Activated B cell treated with CpG ODN at 0.5 μM for 24 hours (primary cell): ENCODE measurements around the gene OSBPL5. TPM values are rescaled to one million over a fixed set of nuclear protein-coding genes. Genes with fewer than 3 reads are reported as not detected.

Experiments used
- ATAC-seq: fragments of 200-7000 bp; cut with Tn5 transposase; one replicate; pipeline ENCODE4 v1.10.0; 2021; ENCODE audit warnings: low read depth, mild to moderate bottlenecking, moderate library complexity
- CTCF ChIA-PET: fragments of 350-600 bp; sonication (Branson Sonifier 250); formaldehyde crosslinking; loops from one replicate; lab custom pipeline; 2021; ENCODE audit warnings: antibody characterized with exemption; lab: Charles Lee
- POLR2A ChIA-PET: fragments of 350-600 bp; sonication (Branson Sonifier 250); formaldehyde crosslinking; loops from one replicate; lab custom pipeline; 2021; ENCODE audit warnings: antibody characterized with exemption; lab: Charles Lee
- DNase-seq: peaks from one replicate; pipeline ENCODE4 v3.0.0; 2022
- H3K27ac Mint-ChIP-seq: one replicate; pipeline ENCODE4 v1.8.0; 2020; ENCODE audit warnings: mixed read lengths
- H3K27me3 Mint-ChIP-seq: one replicate; pipeline ENCODE4 v1.8.0; 2021; ENCODE audit warnings: mixed read lengths
- H3K36me3 Mint-ChIP-seq: one replicate; pipeline ENCODE4 v1.8.0; 2021; ENCODE audit warnings: low read depth, mixed read lengths
- H3K4me1 Mint-ChIP-seq: one replicate; pipeline ENCODE4 v1.8.0; 2021; ENCODE audit warnings: mixed read lengths
- H3K4me3 Mint-ChIP-seq: one replicate; pipeline ENCODE4 v1.8.0; 2020; ENCODE audit warnings: mild to moderate bottlenecking, mixed read lengths
- H3K9me3 Mint-ChIP-seq: one replicate; pipeline ENCODE4 v1.8.0; 2020; ENCODE audit warnings: mixed read lengths
- intact Hi-C: fragments of 100-400 bp; cut with micrococcal nuclease; formaldehyde crosslinking; loops from one replicate; pipeline ENCODE4 v1.15.1; 2024
- total RNA-seq: library from RNA; stranded (reverse); gene quantifications from 2 replicates; pipeline ENCODE4 v1.2.3, GENCODE V29; 2022
- TF ChIP-seq, protein P1 (sequence below): fragments of 200-600 bp; IDR thresholded peaks from one replicate; pipeline ENCODE4 v1.8.0; 2022; ENCODE audit warnings: antibody characterized with exemption, mild to moderate bottlenecking

Gene OSBPL5
- total RNA-seq, 1 donor from 2014 or later, result not detected

- peaks cover 6% of the 10 kb centered on the region for H3K27me3 Mint-ChIP-seq
- no peak overlapping the region for H3K27ac Mint-ChIP-seq
- ChIA-PET CTCF (no interaction called here), POLR2A (no interaction called here)
- intact Hi-C loops, result no loop called here
- H3K4me1 Mint-ChIP-seq, result no peaks in the 10 kb centered on the region
- H3K9me3 Mint-ChIP-seq, result no peaks in the 10 kb centered on the region
- DNase-seq, result no peak
- H3K4me3 Mint-ChIP-seq, result no peak overlapping the region
- TF ChIP-seq, protein P1, sequence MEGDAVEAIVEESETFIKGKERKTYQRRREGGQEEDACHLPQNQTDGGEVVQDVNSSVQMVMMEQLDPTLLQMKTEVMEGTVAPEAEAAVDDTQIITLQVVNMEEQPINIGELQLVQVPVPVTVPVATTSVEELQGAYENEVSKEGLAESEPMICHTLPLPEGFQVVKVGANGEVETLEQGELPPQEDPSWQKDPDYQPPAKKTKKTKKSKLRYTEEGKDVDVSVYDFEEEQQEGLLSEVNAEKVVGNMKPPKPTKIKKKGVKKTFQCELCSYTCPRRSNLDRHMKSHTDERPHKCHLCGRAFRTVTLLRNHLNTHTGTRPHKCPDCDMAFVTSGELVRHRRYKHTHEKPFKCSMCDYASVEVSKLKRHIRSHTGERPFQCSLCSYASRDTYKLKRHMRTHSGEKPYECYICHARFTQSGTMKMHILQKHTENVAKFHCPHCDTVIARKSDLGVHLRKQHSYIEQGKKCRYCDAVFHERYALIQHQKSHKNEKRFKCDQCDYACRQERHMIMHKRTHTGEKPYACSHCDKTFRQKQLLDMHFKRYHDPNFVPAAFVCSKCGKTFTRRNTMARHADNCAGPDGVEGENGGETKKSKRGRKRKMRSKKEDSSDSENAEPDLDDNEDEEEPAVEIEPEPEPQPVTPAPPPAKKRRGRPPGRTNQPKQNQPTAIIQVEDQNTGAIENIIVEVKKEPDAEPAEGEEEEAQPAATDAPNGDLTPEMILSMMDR, result no peak
- no peak for ATAC-seq
- H3K36me3 Mint-ChIP-seq, result no peaks in the 10 kb centered on the region
Measured at GRCh38 chr11:3106736-3107524, 58.2 kb downstream of the OSBPL5 start.

GRCh38 chr11:3105791-3106735 is 59.0 kb downstream of the OSBPL5 start:
- intact Hi-C loops, result no loop called here
- Mint-ChIP-seq H3K27ac (no peak overlapping the region), H3K36me3 (no peaks in the 10 kb centered on the region), H3K4me3 (no peak overlapping the region), H3K27me3 (peaks cover 6% of the 10 kb centered on the region), H3K9me3 (no peaks in the 10 kb centered on the region), H3K4me1 (no peaks in the 10 kb centered on the region)
- ATAC-seq (no peak), DNase-seq (no peak)
- CTCF ChIA-PET, result no interaction called here
- POLR2A ChIA-PET, result no interaction called here
- TF ChIP-seq, protein P1, result no peak

GRCh38 chr11:3104961-3105790 is 59.9 kb downstream of the OSBPL5 start:
- intact Hi-C loops, result no loop called here

DNA sequence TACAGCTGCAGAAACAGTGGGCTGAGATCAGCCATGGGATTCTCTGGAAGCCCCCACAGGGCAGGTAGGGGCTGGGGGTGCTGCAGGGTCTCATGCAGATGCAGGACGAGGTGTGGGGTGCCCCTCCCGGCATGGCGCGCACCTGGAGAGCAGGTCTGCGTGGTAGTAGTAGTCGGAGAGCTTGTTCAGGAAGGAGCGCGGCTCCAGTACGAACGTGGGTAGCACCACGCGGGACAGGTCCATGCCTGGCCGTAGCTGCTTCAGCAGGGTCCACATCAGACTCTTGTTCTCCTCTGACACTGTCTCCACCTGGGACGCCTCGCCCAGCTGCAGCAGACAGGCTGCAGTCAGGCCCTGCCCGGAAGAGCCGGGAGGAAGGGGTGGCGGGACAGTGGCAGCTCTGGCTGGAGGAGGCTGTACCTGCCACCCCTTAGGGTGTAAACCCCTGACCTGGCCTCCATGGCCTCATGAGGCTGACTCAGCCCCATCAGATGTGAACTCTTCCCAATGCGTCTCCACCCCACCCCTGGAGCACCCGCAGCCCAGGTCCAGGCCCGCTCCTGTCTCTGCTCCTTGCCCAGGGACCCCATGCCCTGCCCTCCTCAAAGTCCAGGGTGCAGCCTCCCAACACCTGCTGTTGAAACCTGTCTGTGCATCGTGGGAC is 60.9 kb downstream of the OSBPL5 start:
- Mint-ChIP-seq H3K4me1 (no peaks in the 10 kb centered on the region), H3K36me3 (no peaks in the 10 kb centered on the region), H3K9me3 (no peaks in the 10 kb centered on the region), H3K4me3 (no peak overlapping the region), H3K27ac (no peak overlapping the region), H3K27me3 (peaks cover 5% of the 10 kb centered on the region)
- peak; percentile 12 for DNase-seq
- TF ChIP-seq, protein P1, result no peak
- intact Hi-C loops, result no loop called here
- ATAC-seq, result no peak
- ChIA-PET POLR2A (no interaction called here), CTCF (no interaction called here)

More at GRCh38 chr11:3104961-3105790, 59.9 kb downstream of the OSBPL5 start:
- no peak for DNase-seq
- ATAC-seq, result no peak
- no peaks in the 10 kb centered on the region for H3K36me3 Mint-ChIP-seq
- ChIA-PET POLR2A (no interaction called here), CTCF (no interaction called here)
- no peaks in the 10 kb centered on the region for H3K9me3 Mint-ChIP-seq
- H3K4me1 Mint-ChIP-seq, result no peaks in the 10 kb centered on the region
- H3K4me3 Mint-ChIP-seq, result no peak overlapping the region
- TF ChIP-seq, protein P1, result no peak
- H3K27me3 Mint-ChIP-seq, result peaks cover 6% of the 10 kb centered on the region
- no peak overlapping the region for H3K27ac Mint-ChIP-seq
